ENCODE data around the gene EPHA3. TPM values are rescaled to one million over a fixed set of nuclear protein-coding genes. Genes with fewer than 3 reads are reported as not detected.
A peak's percentile ranks its signal among the peaks of the same experiment; 100 is the strongest.

The EPHA3 gene
- total RNA-seq, 1 experiment from 2014 or later = 0.74 TPM

DNA sequence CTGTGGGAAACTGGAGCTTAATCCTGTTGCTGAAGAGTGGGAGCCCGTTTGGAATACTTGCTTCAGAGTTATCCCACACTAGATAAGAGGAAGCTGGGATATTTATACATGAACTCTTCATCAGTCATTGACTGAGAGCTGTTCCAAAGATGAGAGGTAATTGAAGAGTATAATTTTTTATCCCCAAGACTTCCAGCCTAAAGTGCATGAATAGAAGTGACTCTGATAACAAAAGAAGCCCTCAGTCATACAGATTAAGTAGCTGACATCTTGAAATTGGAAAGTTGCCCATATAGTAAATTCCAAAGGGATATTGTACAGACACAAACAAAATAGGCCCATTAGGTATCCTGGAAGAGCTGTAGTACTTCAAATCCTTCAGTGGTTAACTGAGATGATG lies 268.0 kb downstream of the EPHA3 start:
- no peak for TF ChIP-seq ZNF138 (CRISPR knock-in tag; conservative IDR thresholded peaks at IDR 0.05)
- TF ChIP-seq, protein P1, sequence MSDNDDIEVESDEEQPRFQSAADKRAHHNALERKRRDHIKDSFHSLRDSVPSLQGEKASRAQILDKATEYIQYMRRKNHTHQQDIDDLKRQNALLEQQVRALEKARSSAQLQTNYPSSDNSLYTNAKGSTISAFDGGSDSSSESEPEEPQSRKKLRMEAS (CRISPR knock-in tag; IDR thresholded peaks at IDR 0.05) = no peak
- TF ChIP-seq NR3C1 (CRISPR knock-in tag; conservative IDR thresholded peaks at IDR 0.05; ENCODE audit: low read depth) = no peak
- TF ChIP-seq CREM (CRISPR knock-in tag; IDR thresholded peaks at IDR 0.05) = no peak
- TF ChIP-seq, protein P2, sequence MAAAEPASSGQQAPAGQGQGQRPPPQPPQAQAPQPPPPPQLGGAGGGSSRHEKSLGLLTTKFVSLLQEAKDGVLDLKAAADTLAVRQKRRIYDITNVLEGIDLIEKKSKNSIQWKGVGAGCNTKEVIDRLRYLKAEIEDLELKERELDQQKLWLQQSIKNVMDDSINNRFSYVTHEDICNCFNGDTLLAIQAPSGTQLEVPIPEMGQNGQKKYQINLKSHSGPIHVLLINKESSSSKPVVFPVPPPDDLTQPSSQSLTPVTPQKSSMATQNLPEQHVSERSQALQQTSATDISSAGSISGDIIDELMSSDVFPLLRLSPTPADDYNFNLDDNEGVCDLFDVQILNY (CRISPR knock-in tag; IDR thresholded peaks at IDR 0.05) = no peak
- TF ChIP-seq ESRRA (CRISPR knock-in tag; IDR thresholded peaks at IDR 0.05; ENCODE audit: borderline replicate concordance) = no peak
- no peak for TF ChIP-seq ZNF423 (CRISPR knock-in tag; IDR thresholded peaks at IDR 0.05)
- TF ChIP-seq GTF2I (CRISPR knock-in tag; conservative IDR thresholded peaks at IDR 0.05) = no peak
- TF ChIP-seq SMAD4 (CRISPR knock-in tag; IDR thresholded peaks at IDR 0.05) = no peak
- TF ChIP-seq, protein P3, sequence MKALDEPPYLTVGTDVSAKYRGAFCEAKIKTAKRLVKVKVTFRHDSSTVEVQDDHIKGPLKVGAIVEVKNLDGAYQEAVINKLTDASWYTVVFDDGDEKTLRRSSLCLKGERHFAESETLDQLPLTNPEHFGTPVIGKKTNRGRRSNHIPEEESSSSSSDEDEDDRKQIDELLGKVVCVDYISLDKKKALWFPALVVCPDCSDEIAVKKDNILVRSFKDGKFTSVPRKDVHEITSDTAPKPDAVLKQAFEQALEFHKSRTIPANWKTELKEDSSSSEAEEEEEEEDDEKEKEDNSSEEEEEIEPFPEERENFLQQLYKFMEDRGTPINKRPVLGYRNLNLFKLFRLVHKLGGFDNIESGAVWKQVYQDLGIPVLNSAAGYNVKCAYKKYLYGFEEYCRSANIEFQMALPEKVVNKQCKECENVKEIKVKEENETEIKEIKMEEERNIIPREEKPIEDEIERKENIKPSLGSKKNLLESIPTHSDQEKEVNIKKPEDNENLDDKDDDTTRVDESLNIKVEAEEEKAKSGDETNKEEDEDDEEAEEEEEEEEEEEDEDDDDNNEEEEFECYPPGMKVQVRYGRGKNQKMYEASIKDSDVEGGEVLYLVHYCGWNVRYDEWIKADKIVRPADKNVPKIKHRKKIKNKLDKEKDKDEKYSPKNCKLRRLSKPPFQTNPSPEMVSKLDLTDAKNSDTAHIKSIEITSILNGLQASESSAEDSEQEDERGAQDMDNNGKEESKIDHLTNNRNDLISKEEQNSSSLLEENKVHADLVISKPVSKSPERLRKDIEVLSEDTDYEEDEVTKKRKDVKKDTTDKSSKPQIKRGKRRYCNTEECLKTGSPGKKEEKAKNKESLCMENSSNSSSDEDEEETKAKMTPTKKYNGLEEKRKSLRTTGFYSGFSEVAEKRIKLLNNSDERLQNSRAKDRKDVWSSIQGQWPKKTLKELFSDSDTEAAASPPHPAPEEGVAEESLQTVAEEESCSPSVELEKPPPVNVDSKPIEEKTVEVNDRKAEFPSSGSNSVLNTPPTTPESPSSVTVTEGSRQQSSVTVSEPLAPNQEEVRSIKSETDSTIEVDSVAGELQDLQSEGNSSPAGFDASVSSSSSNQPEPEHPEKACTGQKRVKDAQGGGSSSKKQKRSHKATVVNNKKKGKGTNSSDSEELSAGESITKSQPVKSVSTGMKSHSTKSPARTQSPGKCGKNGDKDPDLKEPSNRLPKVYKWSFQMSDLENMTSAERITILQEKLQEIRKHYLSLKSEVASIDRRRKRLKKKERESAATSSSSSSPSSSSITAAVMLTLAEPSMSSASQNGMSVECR (CRISPR knock-in tag; IDR thresholded peaks at IDR 0.05; ENCODE audit: borderline replicate concordance) = no peak
- TF ChIP-seq RELA (CRISPR knock-in tag; IDR thresholded peaks at IDR 0.05; ENCODE audit: borderline replicate concordance) = no peak
- no peak for TF ChIP-seq TCF7 (CRISPR knock-in tag; IDR thresholded peaks at IDR 0.05; ENCODE audit: low read depth)
- TF ChIP-seq NFE2L1 (CRISPR knock-in tag; IDR thresholded peaks at IDR 0.05) = no peak
- TF ChIP-seq GRHL2 (CRISPR knock-in tag; IDR thresholded peaks at IDR 0.05; ENCODE audit: insufficient replicate concordance, severe bottlenecking) = no peak
- TF ChIP-seq EMX1 (CRISPR knock-in tag; IDR thresholded peaks at IDR 0.05) = no peak
- no peak for TF ChIP-seq NFYB (CRISPR knock-in tag; conservative IDR thresholded peaks at IDR 0.05; ENCODE audit: low read depth)
- TF ChIP-seq, protein P4, sequence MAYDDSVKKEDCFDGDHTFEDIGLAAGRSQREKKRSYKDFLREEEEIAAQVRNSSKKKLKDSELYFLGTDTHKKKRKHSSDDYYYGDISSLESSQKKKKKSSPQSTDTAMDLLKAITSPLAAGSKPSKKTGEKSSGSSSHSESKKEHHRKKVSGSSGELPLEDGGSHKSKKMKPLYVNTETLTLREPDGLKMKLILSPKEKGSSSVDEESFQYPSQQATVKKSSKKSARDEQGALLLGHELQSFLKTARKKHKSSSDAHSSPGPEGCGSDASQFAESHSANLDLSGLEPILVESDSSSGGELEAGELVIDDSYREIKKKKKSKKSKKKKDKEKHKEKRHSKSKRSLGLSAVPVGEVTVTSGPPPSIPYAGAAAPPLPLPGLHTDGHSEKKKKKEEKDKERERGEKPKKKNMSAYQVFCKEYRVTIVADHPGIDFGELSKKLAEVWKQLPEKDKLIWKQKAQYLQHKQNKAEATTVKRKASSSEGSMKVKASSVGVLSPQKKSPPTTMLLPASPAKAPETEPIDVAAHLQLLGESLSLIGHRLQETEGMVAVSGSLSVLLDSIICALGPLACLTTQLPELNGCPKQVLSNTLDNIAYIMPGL (CRISPR knock-in tag; IDR thresholded peaks at IDR 0.05) = no peak
- no peak for TF ChIP-seq ZNF219 (CRISPR knock-in tag; IDR thresholded peaks at IDR 0.05; ENCODE audit: borderline replicate concordance)
- no peaks in the 10 kb centered on the region for H3K27me3 Mint-ChIP-seq (ENCODE audit: low read depth)
- H3K9me3 Mint-ChIP-seq = no peaks in the 10 kb centered on the region
- no peak overlapping the region for H3K4me3 Mint-ChIP-seq
- DNase-seq (ENCODE audit: low spot score) (no peak), ATAC-seq (no peak)
- ChIA-PET CTCF (no interaction called here), POLR2A (no interaction called here)
- peaks cover 58% of the 10 kb centered on the region for H3K4me1 Mint-ChIP-seq
- H3K27ac Mint-ChIP-seq = no peak overlapping the region
- no peaks in the 10 kb centered on the region for H3K36me3 Mint-ChIP-seq

DNA sequence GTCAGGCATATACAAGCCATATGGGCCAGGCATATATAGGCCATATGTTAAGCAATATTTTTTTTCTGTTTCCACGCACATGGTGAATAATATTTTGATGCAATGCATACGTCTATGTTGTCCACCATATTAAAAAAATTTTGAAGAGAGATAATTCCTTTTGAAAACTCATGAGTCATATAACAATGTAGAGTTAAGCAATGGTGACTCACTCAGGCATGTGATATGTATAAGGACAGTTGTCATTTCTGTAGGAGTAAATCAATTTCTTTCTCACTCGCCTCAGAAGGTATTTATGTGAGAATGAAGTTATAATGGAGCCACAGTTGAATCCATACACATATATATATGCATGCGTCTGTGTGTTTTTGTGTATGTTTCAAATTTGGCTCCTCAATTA lies 272.6 kb downstream of the EPHA3 start:
- Mint-ChIP-seq H3K27me3 (ENCODE audit: low read depth) (no peaks in the 10 kb centered on the region), H3K4me3 (no peak overlapping the region), H3K9me3 (peaks cover 19% of the 10 kb centered on the region), H3K4me1 (peaks cover 47% of the 10 kb centered on the region), H3K27ac (peak overlapping the region; percentile 32; the same call in 1 of the 2 replicates), H3K36me3 (peaks cover 9% of the 10 kb centered on the region)
- ChIA-PET CTCF (no interaction called here), POLR2A (no interaction called here)
- ATAC-seq (no peak), DNase-seq (ENCODE audit: low spot score) (no peak)
- TF ChIP-seq, protein P5, sequence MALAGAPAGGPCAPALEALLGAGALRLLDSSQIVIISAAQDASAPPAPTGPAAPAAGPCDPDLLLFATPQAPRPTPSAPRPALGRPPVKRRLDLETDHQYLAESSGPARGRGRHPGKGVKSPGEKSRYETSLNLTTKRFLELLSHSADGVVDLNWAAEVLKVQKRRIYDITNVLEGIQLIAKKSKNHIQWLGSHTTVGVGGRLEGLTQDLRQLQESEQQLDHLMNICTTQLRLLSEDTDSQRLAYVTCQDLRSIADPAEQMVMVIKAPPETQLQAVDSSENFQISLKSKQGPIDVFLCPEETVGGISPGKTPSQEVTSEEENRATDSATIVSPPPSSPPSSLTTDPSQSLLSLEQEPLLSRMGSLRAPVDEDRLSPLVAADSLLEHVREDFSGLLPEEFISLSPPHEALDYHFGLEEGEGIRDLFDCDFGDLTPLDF (CRISPR knock-in tag; IDR thresholded peaks at IDR 0.05) = no peak
- TF ChIP-seq ZNF396 (CRISPR knock-in tag; IDR thresholded peaks at IDR 0.05; ENCODE audit: borderline replicate concordance) = no peak
- TF ChIP-seq ATF1 (CRISPR knock-in tag; IDR thresholded peaks at IDR 0.05) = no peak
- TF ChIP-seq TCF7 (CRISPR knock-in tag; IDR thresholded peaks at IDR 0.05; ENCODE audit: low read depth) = no peak
- no peak for TF ChIP-seq ZNF317 (CRISPR knock-in tag; IDR thresholded peaks at IDR 0.05; ENCODE audit: borderline replicate concordance, low read depth)
- no peak for TF ChIP-seq NFATC4 (CRISPR knock-in tag; IDR thresholded peaks at IDR 0.05)
- TF ChIP-seq CBFB (CRISPR knock-in tag; IDR thresholded peaks at IDR 0.05; ENCODE audit: low read depth) = no peak
- TF ChIP-seq, protein P6, sequence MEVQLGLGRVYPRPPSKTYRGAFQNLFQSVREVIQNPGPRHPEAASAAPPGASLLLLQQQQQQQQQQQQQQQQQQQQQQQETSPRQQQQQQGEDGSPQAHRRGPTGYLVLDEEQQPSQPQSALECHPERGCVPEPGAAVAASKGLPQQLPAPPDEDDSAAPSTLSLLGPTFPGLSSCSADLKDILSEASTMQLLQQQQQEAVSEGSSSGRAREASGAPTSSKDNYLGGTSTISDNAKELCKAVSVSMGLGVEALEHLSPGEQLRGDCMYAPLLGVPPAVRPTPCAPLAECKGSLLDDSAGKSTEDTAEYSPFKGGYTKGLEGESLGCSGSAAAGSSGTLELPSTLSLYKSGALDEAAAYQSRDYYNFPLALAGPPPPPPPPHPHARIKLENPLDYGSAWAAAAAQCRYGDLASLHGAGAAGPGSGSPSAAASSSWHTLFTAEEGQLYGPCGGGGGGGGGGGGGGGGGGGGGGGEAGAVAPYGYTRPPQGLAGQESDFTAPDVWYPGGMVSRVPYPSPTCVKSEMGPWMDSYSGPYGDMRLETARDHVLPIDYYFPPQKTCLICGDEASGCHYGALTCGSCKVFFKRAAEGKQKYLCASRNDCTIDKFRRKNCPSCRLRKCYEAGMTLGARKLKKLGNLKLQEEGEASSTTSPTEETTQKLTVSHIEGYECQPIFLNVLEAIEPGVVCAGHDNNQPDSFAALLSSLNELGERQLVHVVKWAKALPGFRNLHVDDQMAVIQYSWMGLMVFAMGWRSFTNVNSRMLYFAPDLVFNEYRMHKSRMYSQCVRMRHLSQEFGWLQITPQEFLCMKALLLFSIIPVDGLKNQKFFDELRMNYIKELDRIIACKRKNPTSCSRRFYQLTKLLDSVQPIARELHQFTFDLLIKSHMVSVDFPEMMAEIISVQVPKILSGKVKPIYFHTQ (CRISPR knock-in tag; IDR thresholded peaks at IDR 0.05) = no peak

Measured in WTC11 (cell line).